ENCODE measurements around the gene KPNA5. TPM values are rescaled to one million over a fixed set of nuclear protein-coding genes. Genes with fewer than 3 reads are reported as not detected.

KPNA5 gene
- total RNA-seq, 1 experiment from 2014 or later, result 10.5 TPM

GRCh38 chr6:116763906-116764628 lies 83.1 kb downstream of the KPNA5 start:
- WGBS (ENCODE audit: extremely low coverage, insufficient read length, low lambda C conversion rate), result no CpG with 5 or more reads among the region's 11 CpGs
- peaks cover 12% of the 10 kb centered on the region for H3K23me2 ChIP-seq (ENCODE audit: insufficient read length, low read depth, low read length, poor library complexity, severe bottlenecking)
- TF ChIP-seq CTCF (conservative IDR thresholded peaks at IDR 0.05), result no peak
- H3K56ac ChIP-seq (ENCODE audit: insufficient read length, low read depth, low read length), result no peak overlapping the region
- H3K4me1 ChIP-seq (ENCODE audit: insufficient read depth, low read length), result no peaks in the 10 kb centered on the region
- no peak overlapping the region for H3K27ac ChIP-seq (ENCODE audit: insufficient read length, low read depth, low read length)
- no peaks in the 10 kb centered on the region; a peak in 1 of 5 replicates for H3K9me3 Mint-ChIP-seq
- no peak overlapping the region for H3T11ph ChIP-seq (ENCODE audit: low read length)
- peak overlapping the region; percentile 43 for H3K9ac ChIP-seq (ENCODE audit: extremely low read depth, insufficient read length, low read length)
- H3K4me1 Mint-ChIP-seq, result peaks cover 14 to 17% of the 10 kb centered on the region in 2 experiments
- no peak overlapping the region for H2BK120ac ChIP-seq (ENCODE audit: low read depth, low read length, poor library complexity, severe bottlenecking)
- H2BK5ac ChIP-seq (ENCODE audit: insufficient read length, low read length), result no peak overlapping the region
- H3K79me1 ChIP-seq (ENCODE audit: insufficient read depth, low read depth, low read length, poor library complexity, severe bottlenecking), result no peaks in the 10 kb centered on the region
- peaks cover 42% of the 10 kb centered on the region for H3K27me3 Mint-ChIP-seq (ENCODE audit: low read depth)
- peak overlapping the region; percentile 86 for H3K4me2 ChIP-seq (ENCODE audit: insufficient read depth, insufficient read length, low read length)
- no peaks in the 10 kb centered on the region for H3K9me3 ChIP-seq (ENCODE audit: control insufficient read depth, low read depth, low read length)
- H3K14ac ChIP-seq (ENCODE audit: insufficient read depth, low read length), result no peak overlapping the region
- no peaks in the 10 kb centered on the region; a peak in 2 of 7 replicates for H3K36me3 Mint-ChIP-seq (ENCODE audit: insufficient read depth in 1 of 3, low read depth in 3 of 3)
- H2BK12ac ChIP-seq (ENCODE audit: insufficient read length, low read depth, low read length), result no peak overlapping the region
- no peak overlapping the region for H4K91ac ChIP-seq (ENCODE audit: insufficient read length, low read depth, low read length)
- H2BK15ac ChIP-seq (ENCODE audit: low read depth, low read length), result no peak overlapping the region
- no peak overlapping the region for H2AK5ac ChIP-seq (ENCODE audit: insufficient read length, low read length)
- 0 out of 7 replicates have a peak overlapping the region, but pooled peaks of 1 of the 3 experiments have one; percentile 37 for H3K27ac Mint-ChIP-seq
- DNase-seq, result no peak
- H3K4ac ChIP-seq (ENCODE audit: low read depth, low read length), result no peak overlapping the region
- no peak overlapping the region for H3K18ac ChIP-seq (ENCODE audit: insufficient read length, low read depth, low read length)
- no peak overlapping the region for H4K8ac ChIP-seq (replicated peaks; ENCODE audit: insufficient read length, low read depth, low read length)
- no peaks in the 10 kb centered on the region for H4K20me1 ChIP-seq (ENCODE audit: control insufficient read depth, insufficient read depth, insufficient read length)
- H3K23ac ChIP-seq (ENCODE audit: insufficient read length, low read depth, low read length), result no peak overlapping the region
- H2BK20ac ChIP-seq (ENCODE audit: low read depth, low read length, poor library complexity, severe bottlenecking), result no peak overlapping the region
- H2AFZ ChIP-seq (ENCODE audit: low read length), result no peak overlapping the region
- no peaks in the 10 kb centered on the region for H3K79me2 ChIP-seq (ENCODE audit: insufficient read depth, low read length)
- H4K5ac ChIP-seq (ENCODE audit: insufficient read length, low read depth, low read length), result no peak overlapping the region
- peaks cover 17% of the 10 kb centered on the region; the same call in 1 of the 2 replicates for H3K27me3 ChIP-seq (ENCODE audit: insufficient read depth, low read length)
- H3K4me3 Mint-ChIP-seq, result peak overlapping the region; percentile 71 to 84

All from H9 (cell line).